ENCODE measurements around the gene POFUT2. TPM values are rescaled to one million over a fixed set of nuclear protein-coding genes. Genes with fewer than 3 reads are reported as not detected.

The POFUT2 gene
- total and polyA plus RNA-seq, 3 donors from 2014 or later: 49.9 to 63.3 (median 55.9) TPM

DNA sequence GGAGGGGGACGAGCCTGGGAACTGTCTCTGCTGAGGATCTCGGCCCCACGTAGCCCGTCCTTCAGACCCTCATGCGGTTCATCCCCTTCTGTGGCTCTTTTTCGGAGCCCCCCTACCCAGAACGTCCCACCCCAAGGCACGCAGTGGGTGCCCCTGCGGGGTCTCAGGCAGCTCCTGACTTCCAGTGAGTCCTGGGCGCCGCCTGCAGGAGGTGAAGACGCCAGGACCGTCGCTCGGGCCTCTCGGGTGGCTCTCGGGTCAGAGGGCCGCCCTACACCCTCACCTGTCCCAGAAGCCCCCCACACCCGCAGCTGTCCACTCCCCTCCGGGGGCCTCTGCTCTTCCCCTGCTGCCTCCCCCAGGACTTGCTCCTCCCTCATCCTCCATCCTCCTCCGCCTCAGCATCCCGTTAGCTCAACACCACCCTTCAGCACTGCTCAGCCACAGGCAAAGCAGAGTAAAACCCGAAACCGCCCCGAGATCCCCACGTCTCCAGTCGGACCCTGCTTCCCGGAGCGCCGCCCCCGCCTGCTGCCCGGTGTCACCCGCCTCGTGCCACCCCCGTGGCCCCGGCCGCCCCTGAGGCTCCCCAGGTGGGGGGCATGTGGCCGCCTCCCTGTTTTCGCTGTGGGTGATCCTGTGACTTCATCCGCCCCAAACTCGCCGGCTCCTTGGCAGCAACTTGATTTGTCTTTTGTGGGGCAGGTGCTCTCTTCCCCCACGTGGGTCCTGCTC, 13.3 kb upstream of the POFUT2 start:
- Histone ChIP-seq H3K4me3 (no peak overlapping the region), H3K9me3 (no peaks in the 10 kb centered on the region), H3K4me1 (peaks cover 11% of the 10 kb centered on the region), H3K27me3 (no peaks in the 10 kb centered on the region), H3K27ac (no peak overlapping the region), H3K36me3 (ENCODE audit: low read depth, missing control alignments) (no peaks in the 10 kb centered on the region)
- no peak for DNase-seq
- TF ChIP-seq, protein P1, sequence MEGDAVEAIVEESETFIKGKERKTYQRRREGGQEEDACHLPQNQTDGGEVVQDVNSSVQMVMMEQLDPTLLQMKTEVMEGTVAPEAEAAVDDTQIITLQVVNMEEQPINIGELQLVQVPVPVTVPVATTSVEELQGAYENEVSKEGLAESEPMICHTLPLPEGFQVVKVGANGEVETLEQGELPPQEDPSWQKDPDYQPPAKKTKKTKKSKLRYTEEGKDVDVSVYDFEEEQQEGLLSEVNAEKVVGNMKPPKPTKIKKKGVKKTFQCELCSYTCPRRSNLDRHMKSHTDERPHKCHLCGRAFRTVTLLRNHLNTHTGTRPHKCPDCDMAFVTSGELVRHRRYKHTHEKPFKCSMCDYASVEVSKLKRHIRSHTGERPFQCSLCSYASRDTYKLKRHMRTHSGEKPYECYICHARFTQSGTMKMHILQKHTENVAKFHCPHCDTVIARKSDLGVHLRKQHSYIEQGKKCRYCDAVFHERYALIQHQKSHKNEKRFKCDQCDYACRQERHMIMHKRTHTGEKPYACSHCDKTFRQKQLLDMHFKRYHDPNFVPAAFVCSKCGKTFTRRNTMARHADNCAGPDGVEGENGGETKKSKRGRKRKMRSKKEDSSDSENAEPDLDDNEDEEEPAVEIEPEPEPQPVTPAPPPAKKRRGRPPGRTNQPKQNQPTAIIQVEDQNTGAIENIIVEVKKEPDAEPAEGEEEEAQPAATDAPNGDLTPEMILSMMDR (IDR thresholded peaks at IDR 0.05): no peak
- no peak for TF ChIP-seq POLR2A (IDR thresholded peaks at IDR 0.05)
- intact Hi-C loops (cut with DNase I; ENCODE audit: low total_unique reads): no loop called here
- 83 to 90% methylated on average over 12 to 43 of the region's 43 CpGs for WGBS, 2 donors

DNA sequence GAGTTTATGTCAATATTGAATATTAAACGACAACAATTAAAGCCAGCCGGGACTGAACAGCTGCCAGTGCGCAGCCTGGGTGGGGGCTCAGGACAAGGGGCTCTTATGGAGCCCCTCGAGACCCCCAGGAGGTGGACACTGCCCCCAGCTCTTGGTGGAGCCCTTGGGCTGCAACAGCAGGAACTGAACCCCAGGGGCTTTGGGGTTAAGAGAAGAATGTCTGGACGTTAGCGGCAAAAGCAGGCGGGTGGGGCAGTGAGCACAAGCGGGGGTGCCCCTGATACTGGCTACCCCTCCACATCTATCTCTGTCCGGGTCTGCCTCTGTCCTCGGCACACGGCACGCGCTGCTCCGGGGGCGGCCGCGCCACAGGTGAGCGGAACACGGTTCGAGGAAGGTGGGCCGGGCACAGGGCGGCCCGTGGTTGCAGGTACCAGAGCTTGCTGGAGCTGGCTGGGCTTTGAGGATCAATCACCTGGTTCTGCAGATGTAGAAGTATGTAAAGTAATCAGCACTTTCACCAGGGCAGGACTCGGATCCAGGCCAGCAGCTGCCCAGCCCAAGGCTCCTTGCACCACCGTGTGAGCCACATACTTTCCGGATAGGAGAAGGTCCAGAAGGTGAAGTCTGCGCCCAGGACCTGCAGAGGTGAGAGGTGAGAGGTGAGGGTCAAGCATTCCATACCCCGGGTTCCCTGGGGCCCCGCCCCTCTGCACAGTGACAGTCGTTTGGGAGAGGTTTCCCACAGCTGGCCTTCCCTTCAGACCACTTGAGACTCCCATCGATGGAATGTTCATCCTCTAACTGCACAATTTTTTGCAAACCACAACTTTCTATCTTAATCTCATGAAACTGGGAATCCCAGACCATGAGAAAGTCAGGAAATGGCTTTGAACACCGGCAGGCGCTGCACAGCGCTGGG, 12.4 kb upstream of the POFUT2 start:
- Histone ChIP-seq H3K4me1 (peaks cover 9% of the 10 kb centered on the region), H3K27ac (no peak overlapping the region), H3K27me3 (no peaks in the 10 kb centered on the region), H3K36me3 (ENCODE audit: low read depth, missing control alignments) (no peaks in the 10 kb centered on the region), H3K4me3 (no peak overlapping the region), H3K9me3 (no peaks in the 10 kb centered on the region)
- intact Hi-C loops (cut with DNase I; ENCODE audit: low total_unique reads): no loop called here
- TF ChIP-seq POLR2A (IDR thresholded peaks at IDR 0.05): no peak
- TF ChIP-seq, protein P1 (IDR thresholded peaks at IDR 0.05): no peak
- no peak for DNase-seq
- WGBS, 2 donors: 85 to 86% methylated on average over 25 to 34 of the region's 34 CpGs

DNA sequence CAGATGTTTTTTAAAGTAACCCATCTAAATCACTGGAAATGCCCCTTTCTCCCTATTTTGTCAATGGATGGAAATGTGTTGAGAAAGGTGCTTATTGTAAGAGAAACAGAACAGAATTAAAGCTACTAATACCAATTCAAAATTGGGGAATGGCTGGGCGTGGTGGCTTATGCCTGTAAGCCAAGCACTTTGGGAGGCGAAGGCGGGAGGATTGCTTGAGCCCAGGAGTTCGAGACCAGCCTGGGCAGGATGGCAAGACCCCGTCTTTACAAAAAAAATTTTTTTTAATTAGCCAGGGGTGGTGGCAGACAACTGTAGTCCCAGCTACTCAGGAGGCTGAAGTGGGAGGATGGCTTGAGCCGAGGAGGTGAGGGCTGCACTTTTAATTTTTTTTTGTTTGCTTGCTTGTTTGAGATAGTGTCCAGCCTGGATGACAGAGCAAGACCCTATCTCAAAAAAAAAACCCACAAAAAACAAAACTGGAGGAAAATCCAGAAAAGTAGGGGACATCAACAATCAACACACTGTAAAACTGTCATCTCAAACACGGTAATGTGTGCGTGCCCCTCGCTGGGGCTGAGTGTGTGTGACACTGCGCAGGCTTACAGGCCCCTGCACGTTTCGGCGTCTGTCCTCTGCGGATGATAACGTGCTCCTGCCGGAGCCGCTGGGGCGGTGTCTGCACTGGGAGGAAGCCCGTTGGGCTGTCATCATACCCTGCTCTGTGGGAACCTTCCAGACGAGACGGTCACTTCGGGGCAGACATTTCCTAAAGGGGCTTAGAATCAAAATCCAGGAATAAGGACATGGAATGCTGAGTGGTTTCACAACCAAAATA, 11.6 kb upstream of the POFUT2 start:
- Histone ChIP-seq H3K4me3 (no peak overlapping the region), H3K27ac (no peak overlapping the region), H3K4me1 (peaks cover 18% of the 10 kb centered on the region), H3K9me3 (no peaks in the 10 kb centered on the region), H3K27me3 (no peaks in the 10 kb centered on the region), H3K36me3 (ENCODE audit: low read depth, missing control alignments) (no peaks in the 10 kb centered on the region)
- TF ChIP-seq POLR2A (IDR thresholded peaks at IDR 0.05): no peak
- TF ChIP-seq, protein P1 (IDR thresholded peaks at IDR 0.05): no peak
- intact Hi-C loops (cut with DNase I; ENCODE audit: low total_unique reads): no loop called here
- WGBS, 2 donors: 88 to 92% methylated on average over 22 of the region's 22 CpGs
- DNase-seq: no peak

DNA sequence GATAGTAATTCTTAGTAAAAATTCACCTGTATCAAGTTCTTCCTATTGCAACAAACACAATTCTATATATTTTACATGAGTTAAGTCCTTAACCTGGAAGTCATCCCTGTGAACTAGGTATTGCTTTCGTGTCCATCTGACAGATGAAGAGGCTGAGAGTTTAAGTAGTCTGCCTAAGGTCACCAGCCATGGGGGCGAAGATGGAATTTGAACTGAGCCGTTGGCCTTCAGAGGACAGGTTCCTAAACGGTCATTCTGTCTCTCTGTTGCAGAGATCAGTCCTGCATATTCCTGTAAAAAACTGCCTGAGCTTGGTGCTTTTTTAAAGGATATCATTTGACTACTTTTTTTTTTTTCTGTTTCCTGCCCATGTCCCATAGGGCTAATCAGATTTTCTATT, 10.2 kb upstream of the POFUT2 start:
- intact Hi-C loops (cut with DNase I; ENCODE audit: low total_unique reads): no loop called here
- H3K9me3 ChIP-seq: no peaks in the 10 kb centered on the region
- TF ChIP-seq, protein P1 (IDR thresholded peaks at IDR 0.05): no peak
- no peak for TF ChIP-seq POLR2A (IDR thresholded peaks at IDR 0.05)
- no peaks in the 10 kb centered on the region for H3K36me3 ChIP-seq (ENCODE audit: low read depth, missing control alignments)
- no peak overlapping the region for H3K27ac ChIP-seq
- no peak for DNase-seq
- no peaks in the 10 kb centered on the region for H3K27me3 ChIP-seq
- H3K4me3 ChIP-seq: no peak overlapping the region
- peaks cover 31% of the 10 kb centered on the region for H3K4me1 ChIP-seq
- 90 to 97% methylated on average over 4 of the region's 4 CpGs for WGBS, 2 donors
